Measurements from ENCODE around the gene SPPL2B. TPM values are rescaled to one million over a fixed set of nuclear protein-coding genes. Genes with fewer than 3 reads are reported as not detected.

The SPPL2B gene
- total RNA-seq, 4 donors from 2014 or later = 149 to 367 (median 242) TPM

GRCh38 chr19:2357279-2358206 is 29.1 kb downstream of the SPPL2B start:
- Histone ChIP-seq H3K9me3 (no peaks in the 10 kb centered on the region), H3K27me3 (peaks cover 34% of the 10 kb centered on the region), H3K4me3 (no peak overlapping the region), H3K4me1 (peaks cover 0 to 4% (median 0%) of the 10 kb centered on the region in 4 donors), H3K36me3 (peaks cover 0 to 4% (median 2%) of the 10 kb centered on the region in 4 donors), H3K27ac (no peak overlapping the region)
- no peak for DNase-seq
- no peak for TF ChIP-seq EP300 (IDR thresholded peaks at IDR 0.05; ENCODE audit: low read depth)
- no peak for TF ChIP-seq POLR2A (IDR thresholded peaks at IDR 0.05)
- no peak for TF ChIP-seq POLR2AphosphoS5 (IDR thresholded peaks at IDR 0.05)
- TF ChIP-seq CTCF (IDR thresholded peaks at IDR 0.05) = no peak
- intact Hi-C loops (cut with DNase I; ENCODE audit: low total_unique reads) (no loop called here), in situ Hi-C loops (cut with MboI; ENCODE audit: low pct_ligation_motif_present in 1 of 4, low pct_unique_long_range_greater_than_20kb in 1 of 4, low sequenced_read_pairs in 3 of 4) (no loop called here)
- 90 to 100% methylated on average over 1 to 3 of the region's 3 CpGs for WGBS, 2 donors (ENCODE audit: low coverage in 1 of 2)

GRCh38 chr19:2358548-2359173 is 30.2 kb downstream of the SPPL2B start:
- H3K27ac ChIP-seq = no peak overlapping the region
- 37 to 47% methylated on average over 9 to 28 of the region's 28 CpGs for WGBS, 2 donors (ENCODE audit: low coverage in 1 of 2)
- DNase-seq = no peak
- TF ChIP-seq POLR2AphosphoS5 (IDR thresholded peaks at IDR 0.05) (no peak), EP300 (IDR thresholded peaks at IDR 0.05; ENCODE audit: low read depth) (no peak), CTCF (IDR thresholded peaks at IDR 0.05) (no peak), POLR2A (IDR thresholded peaks at IDR 0.05) (no peak)
- H3K4me3 ChIP-seq = no peak overlapping the region
- H3K27me3 ChIP-seq = peaks cover 44% of the 10 kb centered on the region
- no peaks in the 10 kb centered on the region for H3K9me3 ChIP-seq
- H3K4me1 ChIP-seq = peaks cover 0 to 4% (median 0%) of the 10 kb centered on the region in 4 donors
- intact Hi-C loops (cut with DNase I; ENCODE audit: low total_unique reads) = no loop called here
- peaks cover 0 to 4% (median 0%) of the 10 kb centered on the region in 4 donors for H3K36me3 ChIP-seq
- in situ Hi-C loops (cut with MboI; ENCODE audit: low pct_ligation_motif_present in 1 of 4, low pct_unique_long_range_greater_than_20kb in 1 of 4, low sequenced_read_pairs in 3 of 4) = no loop called here

GRCh38 chr19:2359992-2360685 is 31.7 kb downstream of the SPPL2B start, which contains the start of gene TMPRSS9:
Gene TMPRSS9, plus strand, starts transcription at chr19:2360265. Its CDS starts 29,521 bp downstream, at chr19:2389786.
- no peak for TF ChIP-seq CTCF (IDR thresholded peaks at IDR 0.05)
- no peak for TF ChIP-seq POLR2A (IDR thresholded peaks at IDR 0.05)
- no peak for TF ChIP-seq EP300 (IDR thresholded peaks at IDR 0.05; ENCODE audit: low read depth)
- no peak for TF ChIP-seq POLR2AphosphoS5 (IDR thresholded peaks at IDR 0.05)
- DNase-seq = no peak
- in situ Hi-C loops (cut with MboI; ENCODE audit: low pct_ligation_motif_present in 1 of 4, low pct_unique_long_range_greater_than_20kb in 1 of 4, low sequenced_read_pairs in 3 of 4) = no loop called here
- intact Hi-C loops (cut with DNase I; ENCODE audit: low total_unique reads) = no loop called here
- Histone ChIP-seq H3K9me3 (no peaks in the 10 kb centered on the region), H3K27me3 (peaks cover 58% of the 10 kb centered on the region), H3K36me3 (no peaks in the 10 kb centered on the region), H3K4me3 (no peak within 1 kb of the TSS), H3K27ac (no peak within 1 kb of the TSS), H3K4me1 (peaks cover 0 to 4% (median 0%) of the 10 kb centered on the region in 4 donors)
- WGBS, 2 donors (ENCODE audit: low coverage in 1 of 2) = 16 to 23% methylated on average over 5 to 29 of the region's 44 CpGs

DNA sequence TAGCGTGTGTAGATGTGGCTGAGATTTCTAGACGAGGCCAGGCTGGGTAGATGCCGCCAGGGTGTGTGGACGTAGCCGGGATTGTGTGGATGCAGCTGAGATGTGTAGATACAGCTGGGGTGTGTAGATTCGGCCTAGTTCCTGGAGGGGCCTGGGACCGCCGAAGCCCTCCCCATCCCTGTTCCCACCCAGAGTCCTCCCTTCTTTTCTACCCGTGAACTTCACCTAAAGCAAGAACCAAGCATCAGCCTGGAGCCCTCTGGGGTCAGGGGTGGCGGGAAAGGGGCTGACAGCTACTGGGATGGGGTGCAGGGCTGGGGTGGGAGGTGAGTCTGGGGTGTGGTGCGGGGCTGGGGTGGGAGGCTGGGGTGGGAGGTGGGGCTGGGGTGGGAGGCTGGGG is 32.3 kb downstream of the SPPL2B start:
- no peak overlapping the region for H3K4me3 ChIP-seq
- H3K9me3 ChIP-seq = no peaks in the 10 kb centered on the region
- in situ Hi-C loops (cut with MboI; ENCODE audit: low pct_ligation_motif_present in 1 of 4, low pct_unique_long_range_greater_than_20kb in 1 of 4, low sequenced_read_pairs in 3 of 4) (no loop called here), intact Hi-C loops (cut with DNase I; ENCODE audit: low total_unique reads) (no loop called here)
- no peaks in the 10 kb centered on the region for H3K36me3 ChIP-seq
- peaks cover 0 to 4% (median 0%) of the 10 kb centered on the region in 4 donors for H3K4me1 ChIP-seq
- H3K27me3 ChIP-seq = peaks cover 62% of the 10 kb centered on the region
- no peak for DNase-seq
- 49 to 50% methylated on average over 1 to 9 of the region's 11 CpGs for WGBS, 2 donors (ENCODE audit: low coverage in 1 of 2)
- no peak overlapping the region for H3K27ac ChIP-seq
- TF ChIP-seq CTCF (IDR thresholded peaks at IDR 0.05) (no peak), EP300 (IDR thresholded peaks at IDR 0.05; ENCODE audit: low read depth) (no peak), POLR2AphosphoS5 (IDR thresholded peaks at IDR 0.05) (no peak), POLR2A (IDR thresholded peaks at IDR 0.05) (no peak)
